Tibial nerve (tissue), 4 donors: ENCODE data around the gene KDM5B. TPM values are rescaled to one million over a fixed set of nuclear protein-coding genes. Genes with fewer than 3 reads are reported as not detected.

Source experiments
- DNase-seq, 2 donors: peaks; one replicate each; pipeline ENCODE4 v3.0.0-alpha.2; 2019; ENCODE audit warnings: low spot score in 2 of 2
- H3K27ac ChIP-seq, 4 donors: fragments of 200-600 bp; sonication (generic) in 3 of 4; one replicate each; pipeline ENCODE4 v1.5.1; 2017 to 2019; ENCODE audit warnings: mild to moderate bottlenecking in 1 of 4
- H3K27me3 ChIP-seq, 2 donors: fragments of 200-600 bp; sonication (generic) in 1 of 2; one replicate each; pipeline versions ENCODE4 v1.5.1 to v1.6.0; 2017 to 2019
- H3K36me3 ChIP-seq, 3 donors: fragments of 200-600 bp; sonication (generic); one replicate each; pipeline ENCODE4 v1.5.1; 2018 to 2019
- H3K4me1 ChIP-seq, 4 donors: fragments of 200-600 bp; sonication (generic) in 3 of 4; one replicate each; pipeline ENCODE4 v1.5.1; 2017 to 2019
- H3K4me3 ChIP-seq, 4 donors: fragments of 200-600 bp; sonication (generic) in 3 of 4; one replicate each; pipeline ENCODE4 v1.5.1; 2017 to 2019; ENCODE audit warnings: mild to moderate bottlenecking in 1 of 4, moderate library complexity in 1 of 4
- H3K9me3 ChIP-seq, 4 donors: fragments of 200-600 bp; sonication (generic) in 3 of 4; one replicate each; pipeline ENCODE4 v1.5.1; 2017 to 2019
- CTCF ChIP-seq, 5 experiments: fragments of 200-600 bp in 3 of 5; fragments of 450-650 bp in 2 of 5; sonication (generic) in 3 of 5; IDR thresholded peaks; one replicate each; pipeline ENCODE4 v1.5.1; 2016 to 2019; ENCODE audit warnings: antibody characterized with exemption in 5 of 5, mild to moderate bottlenecking in 3 of 5, moderate library complexity in 2 of 5
- EP300 ChIP-seq, 2 donors: sonication (generic); formaldehyde crosslinking; IDR thresholded peaks; one replicate each; pipeline ENCODE4 v1.6.1; 2017; ENCODE audit warnings: antibody characterized with exemption in 2 of 2, mild to moderate bottlenecking in 1 of 2
- POLR2A ChIP-seq, 2 donors: fragments of 450-650 bp; IDR thresholded peaks; one replicate each; pipeline ENCODE4 v1.6.1; 2017; ENCODE audit warnings: antibody characterized with exemption in 2 of 2, mild to moderate bottlenecking in 2 of 2, moderate library complexity in 2 of 2
- WGBS, 2 donors: methylation state at CpG; one replicate each; pipeline ENCODE4 v1.1.5; 2018; 5-methylcytosine and 5-hydroxymethylcytosine counted together
- small RNA-seq: library from RNA; depleted of rRNA; stranded (forward); fragments of <200 nt; gene quantifications from one replicate; pipeline ENCODE3, GENCODE V24; 2016
- total RNA-seq, 4 donors: library from RNA; depleted of rRNA; stranded (reverse); fragments of >200 nt; gene quantifications; one replicate each; pipeline ENCODE4 v1.1.0, GENCODE V29; 2016

KDM5B gene
- total RNA-seq, 4 donors from 2014 or later, result 39.8 to 61.5 (median 41.2) TPM

- DNase-seq, result no peak
- Histone ChIP-seq H3K4me1 (no peaks in the 10 kb centered on the region), H3K27me3 (peaks cover 0 to 46% of the 10 kb centered on the region in 2 donors), H3K36me3 (no peaks in the 10 kb centered on the region), H3K4me3 (no peak overlapping the region), H3K27ac (no peak overlapping the region), H3K9me3 (peaks cover 0 to 15% (median 0%) of the 10 kb centered on the region in 4 donors)
- no peak for TF ChIP-seq CTCF (IDR thresholded peaks at IDR 0.05)
- 45 to 51% methylated on average over 4 of the region's 4 CpGs for WGBS, 2 donors
These were observed 128.6 kb downstream of the KDM5B start for GRCh38 chr1:202679406-202680177.

- no peaks in the 10 kb centered on the region for H3K36me3 ChIP-seq
- no peak overlapping the region for H3K27ac ChIP-seq
- no peaks in the 10 kb centered on the region for H3K4me1 ChIP-seq
- DNase-seq, result no peak
- 78 to 85% methylated on average over 2 of the region's 2 CpGs for WGBS, 2 donors
- H3K9me3 ChIP-seq, result peaks cover 0 to 19% (median 0%) of the 10 kb centered on the region in 4 donors
- H3K27me3 ChIP-seq, result peaks cover 0 to 35% of the 10 kb centered on the region in 2 donors
- no peak overlapping the region for H3K4me3 ChIP-seq
- no peak for TF ChIP-seq CTCF (IDR thresholded peaks at IDR 0.05)
- TF ChIP-seq EP300 (IDR thresholded peaks at IDR 0.05), result no peak
- no peak for TF ChIP-seq POLR2A (IDR thresholded peaks at IDR 0.05)
These were observed 130.8 kb downstream of the KDM5B start for GRCh38 chr1:202677433-202677832.

Small RNA genes lying within 50 kb of the gene (small RNA-seq; reads per million reads assigned to genes)
- gene AC098934.3, result not detected

Other genes starting within 250 kb of the KDM5B start
- under 1 TPM in 1 of 4 donors, not detected in 3; under 0.01 TPM for gene SYT2, start 98.0 kb downstream of the KDM5B start, total RNA-seq
- gene PCAT6, start 2.5 kb upstream of the KDM5B start, total RNA-seq, result not detected
- gene RABIF, start 80.7 kb upstream of the KDM5B start, total RNA-seq, result 1 to 10 TPM; 2.9 to 4.5 (median 3.2) TPM
- gene KLHL12, start 118.8 kb upstream of the KDM5B start, total RNA-seq, result 10 to 100 TPM; 15.3 to 23.4 (median 20.8) TPM
- gene ADIPOR1, start 149.9 kb upstream of the KDM5B start, total RNA-seq, result 10 to 100 TPM; 68.6 to 95.1 (median 80.1) TPM
- gene CYB5R1, start 158.8 kb upstream of the KDM5B start, total RNA-seq, result 10 to 100 TPM; 36.6 to 48.9 (median 42.2) TPM
- 10 to 100 TPM; 64.3 to 80.6 (median 74.7) TPM for gene TMEM183A, start 199.0 kb upstream of the KDM5B start, total RNA-seq
- 10 to 100 TPM in 1 of 4 donors, under 1 TPM in 3; under 0.01 to 24.6 (median 0.30) TPM for gene PPFIA4, start 218.1 kb upstream of the KDM5B start, total RNA-seq